ENCODE data around the gene NSDHL.
"Not testable (repeated sequence)": the region's sequence is repeated elsewhere in the genome, so short reads cannot be mapped to it uniquely, and the experiment has no call there.

NSDHL gene

DNA sequence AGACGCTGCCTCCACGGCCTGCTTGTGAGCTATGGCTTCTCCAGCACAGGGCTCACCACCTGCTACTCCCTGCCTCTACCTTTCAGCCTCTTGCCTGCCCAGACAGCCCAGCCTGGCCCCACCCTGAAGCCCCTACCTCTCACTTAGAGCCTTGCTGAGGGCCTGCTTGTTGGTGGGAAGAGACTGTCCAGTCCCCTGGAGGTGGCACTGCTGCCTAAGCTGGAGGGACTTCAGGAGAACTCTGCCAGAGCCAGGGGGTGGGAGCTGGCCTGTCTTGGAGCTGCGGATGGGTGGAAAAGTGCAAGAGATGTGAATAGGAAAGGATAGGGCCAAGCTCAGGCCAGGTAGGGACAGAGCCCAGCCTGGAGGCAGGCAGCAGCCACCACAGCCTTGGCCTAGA is 64.3 kb downstream of the NSDHL start:
- DNase-seq = no peak

DNA sequence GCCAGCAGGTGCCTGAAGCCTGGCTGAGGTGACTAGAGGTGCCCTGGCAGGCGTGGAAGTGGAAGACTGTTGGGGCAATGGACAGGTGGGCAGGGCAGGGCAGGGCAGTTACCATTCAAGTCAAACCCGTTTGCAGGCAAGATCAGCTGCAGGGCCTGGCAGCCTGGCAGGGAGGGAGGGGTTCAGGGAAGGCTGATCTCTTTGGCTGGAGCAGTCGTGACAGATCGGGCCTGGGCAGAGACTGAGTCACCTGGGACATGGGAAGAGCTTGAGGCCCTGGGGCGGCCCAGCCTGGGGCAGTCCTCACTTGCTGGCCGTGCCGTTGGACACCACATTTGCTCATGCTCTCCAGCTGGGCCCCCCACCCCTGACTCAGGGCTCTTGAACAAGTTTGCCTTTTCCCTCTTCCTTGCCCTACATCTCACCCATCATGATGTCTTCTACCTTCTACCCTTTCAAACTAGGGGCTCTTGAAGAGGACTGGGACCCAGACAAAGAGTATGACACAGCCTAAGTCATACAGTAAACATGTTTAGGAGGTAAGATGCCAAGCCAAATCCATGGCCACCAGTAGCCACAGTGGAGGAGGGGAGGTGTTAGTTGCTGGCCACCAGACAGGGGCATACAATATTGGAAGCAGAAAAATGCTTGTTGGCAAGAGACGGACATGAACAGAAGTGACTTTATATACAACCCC is 65.0 kb downstream of the NSDHL start:
- DNase-seq = peak; percentile 31

DNA sequence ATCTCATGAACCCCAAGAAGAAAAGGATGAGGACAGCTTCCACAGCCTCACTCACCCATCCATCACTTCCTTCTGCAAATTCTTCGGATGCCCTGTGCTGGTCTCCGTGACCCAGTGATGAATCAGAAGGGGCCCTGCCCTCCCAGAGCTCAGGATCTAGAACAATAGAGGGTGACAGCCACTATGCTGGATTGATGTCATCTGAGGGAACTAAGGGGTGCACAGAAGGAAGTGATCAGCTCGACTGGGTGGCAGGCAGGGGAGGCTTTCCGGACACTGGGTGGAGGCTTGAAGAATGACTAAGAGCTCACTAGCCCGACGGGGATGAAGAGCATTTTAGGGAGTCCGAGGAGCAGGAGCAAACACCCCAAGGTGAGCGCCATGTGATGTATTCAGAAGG is 65.6 kb downstream of the NSDHL start:
- peak; percentile 70 for DNase-seq

DNA sequence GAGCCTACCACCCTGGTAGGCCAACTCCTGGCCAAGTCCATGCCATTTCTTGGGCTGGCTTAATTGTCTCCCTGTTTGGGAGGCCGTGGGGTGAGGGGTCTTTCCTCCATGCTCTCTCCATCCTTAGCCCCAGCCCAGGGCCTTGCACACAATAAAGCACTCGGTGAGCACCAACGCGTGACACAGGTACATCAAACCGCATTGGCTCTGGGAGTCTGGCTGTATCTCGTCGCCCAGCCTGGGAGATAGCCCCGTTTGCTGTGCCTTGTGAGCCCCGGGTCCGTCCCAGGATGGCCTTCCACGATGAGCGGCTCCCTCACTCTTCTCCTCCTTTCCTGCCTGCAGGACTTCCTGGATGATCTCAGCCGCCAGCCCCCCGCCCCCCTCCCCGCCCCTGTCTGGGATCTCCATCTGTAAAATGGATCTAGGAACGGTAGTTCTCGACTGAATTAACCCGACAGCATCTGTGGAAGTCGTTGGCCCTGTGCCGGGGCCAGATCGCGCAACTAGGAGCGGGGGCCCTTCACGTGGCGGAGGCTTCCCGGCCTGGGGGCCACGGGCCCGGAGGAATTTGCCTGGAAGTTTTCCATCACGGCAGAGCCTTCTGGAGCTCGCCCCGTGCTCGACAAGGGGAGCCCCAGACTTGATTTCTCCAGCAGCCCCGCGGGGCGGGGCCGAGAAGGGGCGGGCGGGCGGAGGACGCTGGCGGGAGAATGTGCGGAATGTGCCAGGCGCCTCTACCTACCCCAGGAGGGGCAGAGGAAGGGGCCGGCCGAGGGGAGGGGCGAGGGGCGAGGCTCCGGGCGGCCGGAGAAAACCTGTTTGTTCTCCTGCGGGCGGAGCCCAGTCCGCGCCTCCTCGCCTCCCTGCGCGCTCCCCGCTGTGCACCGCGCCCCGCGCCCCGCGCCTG is 66.6 kb downstream of the NSDHL start, which contains the start of gene ZNF185:
Gene ZNF185, plus strand, starts transcription at position 846 of the 910 bp plus-strand sequence. CDS start 16,423 bp downstream, outside the sequence.
- peak; percentile 45 for DNase-seq

DNA sequence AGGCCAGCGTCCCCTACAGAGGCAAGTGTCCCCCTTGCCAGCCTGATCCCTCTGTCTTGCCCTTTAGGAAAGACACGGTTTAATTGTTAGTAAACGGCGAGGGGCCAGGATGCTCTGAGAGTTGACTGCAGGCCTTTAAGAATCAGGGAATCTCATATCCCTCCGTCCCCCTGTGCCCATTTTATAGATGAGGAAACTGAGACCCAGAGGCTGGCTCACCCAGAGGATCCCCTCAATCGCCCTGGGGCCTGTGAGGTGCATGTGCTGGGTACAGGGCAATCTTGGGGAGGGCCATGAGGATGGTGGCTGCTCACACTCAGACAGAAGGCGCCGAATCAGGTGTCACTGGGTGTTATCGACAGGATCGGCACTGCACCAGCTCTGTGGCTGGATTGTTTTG is 67.6 kb downstream of the NSDHL start:
- DNase-seq = no peak

DNA sequence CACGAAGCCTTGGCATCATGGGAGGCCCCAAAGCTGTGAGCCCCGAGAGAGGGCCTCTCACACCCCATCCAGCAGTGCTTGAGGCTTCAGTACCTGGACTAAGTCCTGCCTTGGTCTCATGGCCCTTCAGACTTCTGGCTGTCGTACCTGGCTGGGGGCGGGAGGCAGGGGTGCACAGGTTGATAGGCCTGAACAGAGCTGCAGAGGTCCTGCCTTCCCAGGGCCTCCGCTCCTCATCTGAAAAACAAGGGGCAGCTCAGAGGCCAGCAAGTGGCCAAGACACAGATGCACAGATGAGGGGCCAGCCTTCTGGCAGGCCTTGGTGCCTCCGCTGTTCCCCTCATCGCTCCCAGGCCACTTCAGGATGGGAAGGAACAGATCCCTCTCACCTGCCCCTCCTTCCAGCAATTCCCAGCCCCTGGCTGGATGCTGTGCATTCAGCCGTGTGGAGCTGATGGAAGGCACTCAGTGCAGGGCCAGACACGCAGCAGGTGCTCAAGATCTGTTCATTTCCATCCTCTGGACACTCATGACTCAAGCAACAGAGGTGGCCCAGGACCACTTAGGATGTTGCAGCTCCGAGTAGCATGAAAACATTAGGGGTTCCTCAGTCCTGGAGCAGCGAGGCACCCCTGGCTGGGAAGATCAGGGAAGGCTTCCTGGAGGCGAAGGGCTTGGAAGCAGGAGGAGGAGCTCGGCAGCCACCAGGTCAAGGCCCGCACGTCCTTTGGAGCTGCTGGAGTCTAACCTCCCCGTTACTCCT is 68.4 kb downstream of the NSDHL start:
- no peak for DNase-seq

DNA sequence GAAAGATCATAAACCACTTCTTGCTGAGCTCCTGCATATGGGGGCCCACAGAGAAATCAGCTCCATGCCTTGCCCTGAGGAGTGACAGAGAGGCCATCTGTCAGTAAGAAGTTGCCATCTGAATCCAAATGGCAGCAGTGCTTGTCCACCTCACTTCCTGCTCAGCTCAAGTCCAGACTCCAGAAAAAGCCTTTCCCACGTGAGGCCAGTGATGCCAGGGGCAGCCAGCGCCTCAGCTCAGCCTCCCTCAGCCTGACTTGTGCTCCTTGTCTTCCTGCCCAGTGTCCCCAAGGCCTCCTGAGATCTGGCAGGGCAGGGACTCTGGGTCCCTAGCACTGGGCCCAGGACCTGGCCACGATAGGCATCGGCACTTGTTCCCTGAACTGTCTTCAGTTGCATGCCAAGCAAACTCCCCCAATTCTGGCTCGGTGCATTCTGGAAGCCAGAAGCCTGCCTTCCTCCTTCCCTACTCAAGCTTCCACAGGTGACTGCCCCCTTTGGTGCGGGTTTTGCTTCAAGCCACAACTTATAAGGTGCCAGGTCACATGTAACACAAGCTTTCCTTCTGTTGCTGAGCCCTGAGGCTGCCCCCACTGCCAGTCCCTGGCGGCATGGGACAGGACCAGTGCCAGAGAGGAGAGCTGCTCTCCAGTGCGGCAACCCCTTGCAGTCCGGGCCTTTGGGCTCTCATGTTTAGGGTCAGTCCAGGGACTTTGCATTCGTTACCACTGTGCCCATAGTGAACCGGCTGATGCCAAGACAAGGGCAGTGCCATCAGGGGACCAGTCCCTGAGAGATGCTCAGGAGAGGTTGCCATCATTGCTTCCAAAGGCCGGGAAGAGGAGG is 69.2 kb downstream of the NSDHL start:
- no peak for DNase-seq

DNA sequence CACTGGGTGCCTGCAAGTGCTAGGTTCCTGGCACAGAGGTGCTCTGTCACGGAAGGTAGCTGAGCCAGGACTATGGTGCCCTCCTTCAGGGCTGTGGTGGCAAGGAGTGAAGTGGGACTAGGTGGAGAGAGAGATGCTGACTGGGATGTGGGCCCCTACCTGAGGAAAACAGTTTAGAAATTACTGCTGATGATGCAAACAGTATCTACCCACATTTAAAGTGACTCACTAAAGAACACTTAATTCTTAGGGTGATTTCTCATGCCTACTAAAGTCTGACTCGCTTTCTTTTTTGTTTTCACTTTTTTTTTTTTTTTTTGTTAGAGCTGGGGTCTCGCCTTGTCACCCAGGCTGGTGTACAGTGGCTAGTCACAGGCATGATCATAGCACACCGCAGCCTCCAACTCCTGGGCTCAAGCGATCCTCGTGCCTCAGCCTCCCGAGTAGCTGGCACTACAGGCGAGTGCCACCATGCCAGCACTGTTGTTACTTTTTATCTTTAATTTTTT is 70.1 kb downstream of the NSDHL start:
- no peak for DNase-seq

DNA sequence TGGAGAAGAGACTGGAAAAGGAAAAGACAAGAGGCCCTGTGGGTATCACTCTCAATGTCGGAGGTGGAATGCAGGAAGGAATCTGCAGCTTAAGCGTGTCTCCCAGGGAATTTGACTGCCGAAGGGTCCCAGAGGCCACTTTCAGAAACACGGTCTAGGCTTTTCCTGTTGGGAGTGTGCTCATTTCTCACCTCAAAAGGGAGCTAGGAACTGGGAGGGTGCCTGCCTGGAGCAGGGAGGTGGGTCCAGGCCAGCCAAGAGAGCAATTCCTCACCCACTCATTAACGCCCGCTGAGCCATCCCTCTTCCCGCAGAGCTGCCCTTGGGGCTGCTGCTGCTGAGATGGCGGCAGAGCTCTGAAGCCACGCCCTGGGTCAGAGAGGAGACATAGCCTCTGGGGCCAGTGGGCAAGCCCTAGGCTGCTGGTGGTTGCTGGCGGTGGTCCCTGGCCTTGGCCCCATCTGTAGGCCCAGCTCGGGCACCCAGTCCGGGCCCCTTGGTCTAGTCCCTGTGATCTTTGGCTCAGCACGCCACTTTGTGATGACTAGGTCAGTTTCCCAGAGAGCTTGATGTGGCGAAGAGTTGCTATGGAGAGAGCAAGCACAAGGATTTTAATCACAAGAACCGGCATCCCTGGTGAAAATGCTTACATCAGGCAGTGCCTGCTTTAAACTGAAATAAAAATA is 71.1 kb downstream of the NSDHL start:
- DNase-seq = no peak

DNA sequence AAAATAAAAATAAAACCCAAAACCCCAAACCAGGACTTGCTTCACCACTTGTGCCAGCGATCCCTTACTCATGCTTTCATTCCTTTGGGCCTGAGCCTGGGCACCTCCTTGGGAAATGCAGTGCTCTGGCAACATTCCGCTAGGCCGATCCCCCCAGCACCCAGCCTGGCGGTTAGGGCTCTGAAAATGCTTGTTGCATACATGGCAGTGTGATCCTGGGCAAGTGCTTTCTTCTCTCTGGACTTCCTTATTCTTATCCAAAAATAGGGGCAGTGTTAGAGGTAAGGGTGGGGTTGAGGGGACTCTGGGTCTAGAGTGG is 71.6 kb downstream of the NSDHL start:
- DNase-seq = no peak

DNA sequence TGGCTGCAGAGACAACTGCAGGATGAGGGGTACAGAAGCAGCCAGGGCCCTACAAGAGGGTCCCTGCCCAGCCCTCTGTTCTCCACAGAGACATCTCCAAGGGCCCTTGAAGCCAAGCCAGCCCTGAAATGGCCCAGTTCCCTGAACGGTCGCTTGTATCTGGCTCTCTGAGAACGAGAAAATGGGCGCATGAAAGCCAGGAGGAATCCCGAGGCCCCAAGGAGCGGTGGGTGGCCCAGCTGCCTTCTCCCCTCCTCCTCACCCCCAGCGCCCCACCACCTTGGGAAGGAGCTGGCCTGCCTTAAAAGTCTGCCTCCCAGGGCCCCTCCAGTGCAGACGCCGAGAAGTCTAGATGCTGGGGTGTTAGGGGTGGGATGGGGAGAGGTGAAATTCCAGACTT is 72.7 kb downstream of the NSDHL start:
- DNase-seq = no peak

DNA sequence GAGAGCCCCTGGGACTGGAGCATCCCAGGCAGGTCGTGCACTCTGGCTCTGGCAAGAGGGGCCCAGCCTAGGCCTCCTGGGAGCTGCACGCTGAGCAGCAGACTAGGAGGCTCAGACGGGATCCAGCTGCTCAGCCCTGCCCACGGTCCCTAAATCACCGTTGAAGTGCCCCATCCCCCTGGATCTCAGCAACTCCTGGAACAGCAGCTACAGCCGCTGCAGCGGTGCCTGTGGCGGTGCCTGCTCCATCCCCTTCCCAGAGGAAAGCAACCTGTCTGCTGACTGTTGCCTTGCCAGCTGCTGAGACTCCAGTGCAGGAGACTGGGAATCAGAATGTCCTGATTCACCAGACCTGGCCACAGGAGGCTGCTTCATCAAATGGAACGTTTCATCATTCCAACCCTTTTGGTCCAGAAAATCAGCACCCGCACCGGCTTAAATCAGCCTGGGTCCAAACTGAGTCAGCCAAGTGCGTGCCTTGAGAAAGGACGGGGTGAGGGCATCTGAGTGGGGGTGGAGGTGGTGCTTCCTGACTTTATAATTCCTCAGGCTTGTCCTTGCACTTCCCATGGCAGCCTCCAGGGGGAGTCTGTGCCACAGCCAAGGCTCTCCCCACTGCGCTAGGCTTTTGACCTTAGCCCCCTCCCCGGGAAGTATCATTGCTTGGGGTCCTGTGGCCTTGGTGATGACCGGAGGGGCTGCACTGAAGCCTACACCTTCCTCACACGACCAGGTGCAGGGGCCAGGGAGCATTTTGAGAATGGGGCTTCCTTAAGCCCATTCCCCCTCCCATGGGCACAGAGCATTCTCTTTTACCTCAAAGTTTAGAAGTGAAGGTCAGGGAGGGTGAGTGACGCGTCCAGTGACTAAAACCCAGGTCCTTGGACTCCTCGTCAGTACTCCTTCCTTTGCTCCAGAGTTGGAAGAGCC is 73.6 kb downstream of the NSDHL start:
- peak; percentile 57 for DNase-seq

DNA sequence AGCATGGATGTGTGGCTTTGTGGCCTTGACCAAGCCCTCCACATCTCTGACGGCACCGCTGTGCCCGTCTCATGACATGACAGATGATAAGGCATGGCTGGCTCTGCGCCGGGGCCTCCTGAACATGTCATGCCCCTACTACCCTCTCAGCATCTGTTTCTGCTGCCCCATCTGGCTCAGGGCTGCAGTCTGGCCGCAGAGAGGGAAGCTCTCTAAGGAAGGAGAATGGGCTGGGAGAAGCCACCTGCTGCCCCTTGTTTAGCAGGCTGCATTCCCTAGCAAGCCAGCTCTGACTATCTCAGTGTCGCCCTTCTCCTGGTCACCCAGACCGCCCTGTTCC is 74.2 kb downstream of the NSDHL start:
- no peak for DNase-seq

DNA sequence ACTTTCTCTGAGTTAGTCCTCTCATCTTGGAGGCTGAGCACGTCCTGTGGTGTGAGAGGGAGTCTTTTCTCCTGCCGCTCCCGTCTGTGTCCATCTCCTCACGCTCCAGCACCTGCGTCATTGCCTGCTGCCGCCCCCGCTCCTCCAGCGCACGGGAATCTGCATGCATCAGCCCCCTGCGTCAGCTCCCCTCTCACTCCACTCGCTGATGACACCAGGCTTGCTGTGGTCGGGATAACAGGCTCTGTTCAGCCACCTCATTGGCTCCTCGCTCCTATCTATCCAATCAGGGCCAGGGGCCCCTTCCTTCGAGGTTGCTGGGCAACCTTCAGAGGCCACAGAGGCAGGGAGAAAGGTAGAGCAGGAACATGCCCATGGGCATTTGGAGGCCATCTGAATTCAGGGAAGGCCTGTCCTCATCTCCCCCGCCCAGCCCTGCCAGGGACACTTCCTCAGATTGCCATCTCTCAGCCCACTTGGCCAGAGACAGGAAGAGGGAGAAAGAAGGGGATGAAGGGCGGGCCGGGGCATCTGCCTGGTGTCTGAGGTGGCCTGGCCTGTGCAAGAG is 76.3 kb downstream of the NSDHL start:
- no peak for DNase-seq

DNA sequence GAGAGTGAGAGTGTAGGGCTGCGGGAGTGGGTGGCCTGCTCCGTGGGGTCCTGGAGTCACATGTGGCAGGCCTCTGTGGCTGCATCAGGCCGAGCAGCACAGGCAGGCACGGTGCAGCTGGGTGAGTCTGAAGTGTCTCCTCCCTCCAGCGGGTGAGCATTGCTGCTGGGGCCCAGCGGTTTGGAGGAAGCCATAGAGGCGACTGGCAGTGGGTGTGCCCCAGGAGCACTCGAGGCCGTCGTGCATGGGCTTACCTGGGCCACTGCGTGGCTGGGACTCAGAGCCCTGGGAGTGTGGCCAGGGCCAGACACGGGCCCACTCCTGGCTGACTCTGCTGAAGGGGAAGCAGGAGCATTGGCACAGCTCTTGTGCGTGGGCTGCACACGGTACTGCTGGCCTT is 77.6 kb downstream of the NSDHL start:
- no peak for DNase-seq

DNA sequence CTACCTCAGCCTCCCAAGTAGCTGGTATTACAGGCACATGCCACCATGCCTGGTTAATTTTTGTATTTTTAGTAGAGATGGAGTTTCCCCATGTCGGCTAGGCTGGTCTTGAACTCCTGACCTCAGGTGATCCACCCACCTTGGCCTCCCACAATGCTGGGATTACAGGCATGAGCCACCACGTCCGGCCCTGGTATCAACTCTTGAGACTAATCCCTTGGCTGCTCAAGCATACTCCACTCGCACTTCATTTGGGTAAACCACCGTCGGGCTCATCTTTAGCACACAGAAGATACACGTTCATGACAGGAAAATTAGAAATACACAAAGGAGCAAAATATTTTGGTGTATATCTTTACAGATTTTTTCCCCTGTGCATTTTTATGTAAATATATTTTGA is 79.2 kb downstream of the NSDHL start:
- DNase-seq = not testable (repeated sequence)

DNA sequence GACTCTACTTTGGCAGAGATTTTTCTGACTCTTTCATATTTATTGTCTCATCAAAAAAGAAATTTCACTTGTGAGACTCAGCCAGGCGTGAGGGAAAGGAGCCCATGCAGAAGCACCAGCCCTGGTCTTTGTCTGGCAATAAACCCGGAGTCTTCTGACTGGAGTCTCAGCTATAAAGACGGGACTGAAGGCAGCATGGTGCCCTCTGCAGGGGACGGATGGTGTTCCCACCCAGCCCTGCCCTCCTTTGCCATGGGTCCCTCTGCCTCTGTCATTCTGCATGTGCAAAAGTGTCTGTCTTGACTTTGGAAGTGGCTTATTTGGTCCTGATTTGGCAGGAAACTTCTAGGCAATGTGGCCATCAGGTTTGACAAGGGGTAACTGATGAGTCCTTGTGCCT is 81.2 kb downstream of the NSDHL start:
- DNase-seq = no peak

DNA sequence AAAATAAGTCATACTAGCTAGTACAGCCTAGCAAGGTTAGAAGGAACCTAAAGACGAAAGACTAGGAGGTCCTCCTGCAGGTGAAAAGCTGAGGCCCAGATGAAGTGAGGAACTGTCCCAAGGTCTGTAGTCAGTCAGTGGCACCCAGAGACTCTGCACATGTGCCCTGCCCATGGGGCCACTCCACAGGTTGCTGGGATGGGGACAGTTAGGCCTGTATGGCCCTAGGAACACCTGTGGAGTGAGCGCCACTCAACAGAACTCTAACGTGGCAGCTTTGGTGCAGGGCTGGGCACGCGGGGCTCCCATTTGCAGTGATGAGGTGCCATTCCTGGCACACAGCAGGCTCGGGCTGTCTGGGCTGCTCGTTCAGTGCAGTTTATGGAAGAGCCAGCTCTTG is 81.8 kb downstream of the NSDHL start:
- DNase-seq = no peak

DNA sequence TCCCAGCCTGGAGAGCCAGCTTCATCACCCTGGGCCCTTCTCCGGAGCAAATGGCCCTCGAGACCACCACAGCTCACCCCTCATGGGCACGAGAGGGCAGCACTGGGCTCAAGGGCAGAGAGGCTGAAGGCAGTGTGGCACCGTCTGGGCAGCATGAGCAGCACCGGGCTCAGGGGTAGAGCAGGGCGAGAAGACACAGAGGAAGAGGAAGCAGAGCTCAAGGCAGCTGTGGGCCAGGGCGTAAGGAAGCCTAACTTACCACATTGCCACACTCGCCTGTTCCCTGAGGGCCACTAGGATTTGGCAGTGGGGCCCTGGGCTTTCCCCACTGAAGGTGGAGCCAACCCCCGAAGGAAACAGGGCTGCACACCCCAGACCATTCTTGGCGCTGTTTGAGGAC is 82.5 kb downstream of the NSDHL start:
- no peak for DNase-seq

DNA sequence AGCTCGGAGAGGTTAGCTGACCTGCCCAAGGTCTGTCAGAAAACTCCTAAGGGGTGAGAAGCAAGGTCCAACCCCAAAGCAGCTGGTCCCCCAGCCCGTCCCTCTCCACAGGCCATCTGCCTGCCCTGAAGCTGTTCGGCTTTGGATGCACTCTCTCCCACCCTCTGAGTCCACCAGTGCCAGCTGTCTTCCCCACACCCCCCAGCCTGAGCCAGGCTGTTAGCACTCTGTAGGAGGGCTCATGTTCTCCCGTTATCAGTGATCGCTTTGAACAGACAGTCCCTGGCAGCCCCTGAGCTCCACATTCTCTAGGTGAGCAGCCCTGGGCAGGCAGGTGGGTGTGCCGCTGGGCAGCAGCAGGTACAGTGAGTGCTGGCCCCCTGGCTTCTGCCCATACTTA is 83.0 kb downstream of the NSDHL start:
- no peak for DNase-seq

Data from fibroblast of skin of back (primary cell).